MM.1S (cell line): Measurements from ENCODE around the gene COL8A2.

ENCODE experiments used
- DNase-seq: peaks from one replicate; pipeline ENCODE4 v3.0.0-alpha.2; 2015
- H2AFZ ChIP-seq: fragments of 300-600 bp; sonication (generic); 2 replicates; pipeline ENCODE4 v1.6.0; 2016; ENCODE audit warnings: antibody characterized with exemption, low read length
- H3F3A ChIP-seq: fragments of 300-600 bp; sonication (generic); 2 replicates; pipeline ENCODE4 v1.6.1; 2016; ENCODE audit warnings: mild to moderate bottlenecking, antibody characterized with exemption, low read length, moderate library complexity, mixed read lengths; ENCODE audit not compliant: insufficient read depth
- H3K27ac ChIP-seq: fragments of 300-600 bp; sonication (generic); 2 replicates; pipeline ENCODE4 v1.5.1; 2016; ENCODE audit warnings: mild to moderate bottlenecking, low read length
- H3K27me3 ChIP-seq: fragments of 300-600 bp; sonication (generic); replicated peaks from 2 replicates; pipeline ENCODE4 v1.6.0; 2016; ENCODE audit warnings: low read length; ENCODE audit not compliant: insufficient read depth
- H3K36me3 ChIP-seq: fragments of 300-600 bp; sonication (generic); replicated peaks from 2 replicates; pipeline ENCODE4 v1.6.1; 2016; ENCODE audit warnings: mild to moderate bottlenecking, low read length, mixed read lengths; ENCODE audit not compliant: insufficient read depth
- H3K4me1 ChIP-seq: fragments of 300-600 bp; sonication (generic); 2 replicates; pipeline ENCODE4 v1.6.1; 2016; ENCODE audit warnings: low read length, mixed read lengths
- H3K4me2 ChIP-seq: fragments of 300-600 bp; sonication (generic); 2 replicates; pipeline ENCODE4 v1.6.0; 2016; ENCODE audit warnings: low read depth, low read length
- H3K4me3 ChIP-seq: fragments of 300-600 bp; sonication (generic); 2 replicates; pipeline ENCODE4 v1.5.1; 2016; ENCODE audit warnings: low read length, mixed read lengths
- H3K79me2 ChIP-seq: fragments of 300-600 bp; sonication (generic); 2 replicates; pipeline ENCODE4 v1.6.1; 2016; ENCODE audit warnings: mixed run types, low read length, mixed read lengths
- H3K9ac ChIP-seq: fragments of 300-600 bp; sonication (generic); 2 replicates; pipeline ENCODE4 v1.6.1; 2016; ENCODE audit warnings: low read length, mixed read lengths
- H3K9me2 ChIP-seq: fragments of 300-600 bp; sonication (generic); replicated peaks from 2 replicates; pipeline ENCODE4 v1.6.1; 2016; ENCODE audit warnings: mild to moderate bottlenecking, low read length, mixed read lengths; ENCODE audit not compliant: insufficient read depth
- H3K9me3 ChIP-seq: fragments of 300-600 bp; sonication (generic); replicated peaks from 2 replicates; pipeline ENCODE4 v1.6.1; 2016; ENCODE audit warnings: mild to moderate bottlenecking, low read length, mixed read lengths; ENCODE audit not compliant: insufficient read depth
- H4K20me1 ChIP-seq: fragments of 300-600 bp; sonication (generic); 2 replicates; pipeline ENCODE4 v1.6.1; 2016; ENCODE audit warnings: mild to moderate bottlenecking, low read length, moderate library complexity, mixed read lengths; ENCODE audit not compliant: insufficient read depth
- CTCF ChIP-seq: fragments of 300-600 bp; sonication (generic); IDR thresholded peaks from 2 replicates; pipeline ENCODE4 v1.5.1; 2016; ENCODE audit warnings: antibody characterized with exemption, low read length, mixed read lengths
- EZH2 ChIP-seq: fragments of 300-600 bp; sonication (generic); optimal IDR thresholded peaks from 2 replicates; pipeline ENCODE3; 2017; ENCODE audit warnings: low read depth, mild to moderate bottlenecking, antibody characterized with exemption, low read length, mixed read lengths
- EZH2phosphoT487 ChIP-seq: fragments of 300-600 bp; sonication (generic); IDR thresholded peaks from 2 replicates; pipeline ENCODE4 v1.6.1; 2018; ENCODE audit warnings: antibody characterized with exemption, low read length

Gene COL8A2

GRCh38 chr1:36076979-36077573 is 47.9 kb downstream of the COL8A2 start:
- Histone ChIP-seq H3K9ac (no peak overlapping the region), H3K79me2 (no peaks in the 10 kb centered on the region), H3K4me2 (no peak overlapping the region), H3K9me3 (no peaks in the 10 kb centered on the region), H3K27me3 (no peaks in the 10 kb centered on the region), H3K36me3 (no peaks in the 10 kb centered on the region), H3K9me2 (no peaks in the 10 kb centered on the region), H3K27ac (no peak overlapping the region), H2AFZ (no peak overlapping the region), H3K4me3 (no peak overlapping the region), H3K4me1 (no peaks in the 10 kb centered on the region), H3F3A (no peaks in the 10 kb centered on the region), H4K20me1 (no peaks in the 10 kb centered on the region)
- TF ChIP-seq EZH2phosphoT487 (no peak), CTCF (no peak), EZH2 (no peak)
- DNase-seq: no peak

- Histone ChIP-seq H3K9me3 (no peaks in the 10 kb centered on the region), H4K20me1 (no peaks in the 10 kb centered on the region)
Measured at GRCh38 chr1:36070349-36070748, 54.7 kb downstream of the COL8A2 start.

GRCh38 chr1:36068866-36069265 is 56.2 kb downstream of the COL8A2 start:
- H3K27me3 ChIP-seq: no peaks in the 10 kb centered on the region
- no peak overlapping the region for H2AFZ ChIP-seq
- H3K79me2 ChIP-seq: no peaks in the 10 kb centered on the region
- H3K9ac ChIP-seq: no peak overlapping the region
- no peaks in the 10 kb centered on the region for H4K20me1 ChIP-seq
- H3K9me2 ChIP-seq: no peaks in the 10 kb centered on the region
- DNase-seq: no peak
- no peak overlapping the region for H3K4me3 ChIP-seq
- TF ChIP-seq CTCF: no peak
- no peak for TF ChIP-seq EZH2phosphoT487
- TF ChIP-seq EZH2: no peak
- no peak overlapping the region for H3K4me2 ChIP-seq
- H3K27ac ChIP-seq: no peak overlapping the region
- H3K4me1 ChIP-seq: no peaks in the 10 kb centered on the region
- H3F3A ChIP-seq: no peaks in the 10 kb centered on the region
- H3K36me3 ChIP-seq: no peaks in the 10 kb centered on the region
- H3K9me3 ChIP-seq: no peaks in the 10 kb centered on the region

More at GRCh38 chr1:36070349-36070748, 54.7 kb downstream of the COL8A2 start:
- Histone ChIP-seq H3K4me1 (no peaks in the 10 kb centered on the region), H3K79me2 (no peaks in the 10 kb centered on the region), H3K27ac (no peak overlapping the region), H3K4me3 (no peak overlapping the region), H3K4me2 (no peak overlapping the region), H3K9me2 (no peaks in the 10 kb centered on the region), H3K36me3 (no peaks in the 10 kb centered on the region), H3K9ac (no peak overlapping the region), H3F3A (no peaks in the 10 kb centered on the region), H2AFZ (no peak overlapping the region), H3K27me3 (no peaks in the 10 kb centered on the region)
- no peak for TF ChIP-seq CTCF
- no peak for DNase-seq
